SHP77 treated with DMSO at 0.1 percent for 48 hours (cell line): ENCODE measurements around the gene TECTA.
"Not testable (repeated sequence)": the region's sequence is repeated elsewhere in the genome, so short reads cannot be mapped to it uniquely, and the experiment has no call there.

ENCODE experiments used
- DNase-seq: peaks from one replicate; lab custom pipeline; 2025; lab: John Stamatoyannopoulos, UW

The TECTA gene

DNA sequence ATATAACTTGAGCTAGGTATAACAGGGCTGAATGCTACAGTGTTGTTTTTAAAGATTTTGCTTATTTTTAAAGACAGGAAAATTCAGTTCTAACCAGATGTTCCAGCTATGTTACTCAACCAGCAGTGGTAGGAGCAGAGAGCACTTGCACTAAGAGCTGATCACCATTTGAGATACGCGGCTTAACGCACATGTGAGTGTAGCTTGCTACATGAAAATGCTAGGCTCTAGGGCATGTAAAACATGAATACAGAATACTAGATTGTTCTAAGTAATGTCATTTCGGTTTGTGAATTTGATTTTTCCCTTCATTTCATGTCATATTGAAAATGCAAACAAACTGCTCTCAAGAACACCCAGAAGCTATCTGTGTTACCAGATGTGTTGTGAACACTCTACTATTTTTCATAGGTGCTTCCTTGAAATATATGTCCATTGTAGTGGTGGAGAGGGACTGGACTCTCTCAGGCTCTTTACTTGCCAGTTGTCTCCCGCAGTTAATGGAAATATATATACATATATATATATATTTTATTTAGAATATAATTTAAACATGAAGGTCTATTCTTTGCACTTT is 10.8 kb upstream of the TECTA start:
- no peak for DNase-seq

DNA sequence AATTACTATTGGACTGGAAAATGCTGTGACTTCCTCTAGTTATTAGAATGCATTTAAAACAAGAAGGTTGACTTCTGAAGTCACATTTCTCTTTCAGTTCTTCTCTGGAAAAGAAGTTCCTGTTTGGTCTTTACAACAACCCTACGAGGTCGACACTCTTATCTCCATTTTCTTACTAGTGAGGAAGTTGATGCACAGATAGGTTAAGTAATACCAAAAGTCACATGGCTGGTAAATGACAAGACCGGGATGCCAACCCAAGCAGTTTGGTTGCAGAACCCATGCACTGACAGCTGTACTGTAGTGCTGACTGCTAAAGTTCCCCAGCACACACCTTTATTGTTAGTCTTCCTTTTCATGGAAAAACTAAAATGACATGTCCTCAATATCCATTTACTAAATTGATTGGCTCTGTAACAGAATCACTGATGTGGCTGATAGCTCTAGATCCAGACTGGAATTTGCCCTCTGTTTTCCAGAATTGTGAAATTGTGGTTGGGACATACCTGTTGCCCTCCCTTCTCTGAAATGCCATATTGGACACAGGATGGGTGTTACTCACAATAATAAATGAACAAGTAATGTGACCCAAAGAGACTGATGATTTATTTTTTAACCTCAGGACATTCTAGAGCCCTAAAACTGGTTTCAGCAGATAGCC is 9.4 kb upstream of the TECTA start:
- DNase-seq: no peak

DNA sequence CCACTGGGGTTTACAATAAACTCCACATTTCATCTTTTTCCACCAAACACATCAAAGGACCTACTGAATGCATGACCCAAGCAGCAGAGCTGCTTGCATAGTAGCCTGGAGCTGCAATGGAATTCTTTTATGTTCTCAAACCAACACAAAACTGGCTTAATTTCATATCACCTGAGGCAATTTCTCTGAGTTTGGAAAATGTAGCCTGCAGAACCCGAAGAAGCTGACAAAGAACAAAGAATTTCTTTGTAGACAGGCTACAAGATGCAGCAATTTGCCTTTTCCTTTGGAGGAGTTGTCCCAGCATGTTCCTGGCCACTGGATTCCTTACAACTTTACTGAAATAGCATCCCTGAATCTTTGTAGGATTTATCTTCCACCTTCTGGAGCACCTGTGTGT is 5.5 kb upstream of the TECTA start:
- no peak for DNase-seq

DNA sequence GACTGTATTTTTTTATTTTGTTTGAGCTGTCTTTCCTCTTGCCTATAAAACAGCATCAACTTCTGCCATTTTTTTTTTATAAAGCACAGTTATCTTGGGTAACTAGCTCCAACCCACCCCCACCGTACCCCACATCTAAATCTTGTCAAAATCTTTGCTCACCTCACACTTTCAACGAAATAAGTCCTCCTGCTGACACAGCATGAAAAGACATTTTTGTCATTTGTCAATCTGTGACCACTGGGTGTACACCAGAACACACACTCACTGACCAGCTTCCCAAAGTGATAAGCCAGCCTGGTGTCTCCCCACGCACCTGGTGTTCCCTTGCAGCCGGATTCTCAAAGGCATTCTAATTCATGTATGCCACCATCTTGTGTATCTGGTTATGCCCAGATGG is 1.7 kb upstream of the TECTA start:
- DNase-seq: no peak

DNA sequence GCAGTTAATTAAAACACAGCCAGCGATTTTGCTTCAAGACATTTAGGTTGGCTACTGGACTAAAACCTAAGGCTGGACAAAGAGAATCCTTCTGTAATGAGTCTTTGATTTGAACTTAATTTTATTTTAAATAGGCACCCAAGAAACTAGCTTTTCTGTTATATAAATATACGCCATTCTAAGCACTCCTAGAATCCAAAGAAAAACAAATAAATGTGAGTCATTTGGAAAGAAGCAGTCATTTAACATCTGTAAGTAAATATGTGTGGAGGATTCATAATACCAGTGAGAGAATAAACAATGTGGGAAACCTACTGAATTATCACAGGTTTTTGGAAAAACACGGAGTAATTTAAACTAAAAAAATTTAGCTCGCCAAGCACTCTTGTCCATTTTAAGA is 1.2 kb upstream of the TECTA start:
- no peak for DNase-seq

DNA sequence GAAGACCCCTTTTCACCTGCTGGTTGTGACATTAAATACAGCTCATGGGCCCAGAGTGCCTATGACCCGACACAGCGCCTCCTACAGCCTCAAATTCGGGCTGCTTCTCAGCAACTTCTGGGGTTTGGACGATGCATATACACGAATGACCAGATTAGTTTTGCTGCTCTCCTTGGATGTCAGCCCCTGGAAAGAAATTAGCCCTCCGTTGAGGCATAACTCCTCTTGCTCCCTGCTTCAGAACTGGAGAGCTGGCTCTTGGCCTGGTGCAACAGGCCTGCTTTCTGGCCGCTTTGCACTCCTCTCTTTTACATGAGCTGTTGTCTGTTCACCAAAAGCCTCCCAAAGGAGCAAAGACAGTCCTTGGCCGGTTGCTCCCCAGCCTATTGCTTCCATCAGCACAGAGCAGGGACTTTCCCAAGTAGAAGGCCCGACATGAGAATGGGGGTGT is 3.3 kb downstream of the TECTA start:
- no peak for DNase-seq

DNA sequence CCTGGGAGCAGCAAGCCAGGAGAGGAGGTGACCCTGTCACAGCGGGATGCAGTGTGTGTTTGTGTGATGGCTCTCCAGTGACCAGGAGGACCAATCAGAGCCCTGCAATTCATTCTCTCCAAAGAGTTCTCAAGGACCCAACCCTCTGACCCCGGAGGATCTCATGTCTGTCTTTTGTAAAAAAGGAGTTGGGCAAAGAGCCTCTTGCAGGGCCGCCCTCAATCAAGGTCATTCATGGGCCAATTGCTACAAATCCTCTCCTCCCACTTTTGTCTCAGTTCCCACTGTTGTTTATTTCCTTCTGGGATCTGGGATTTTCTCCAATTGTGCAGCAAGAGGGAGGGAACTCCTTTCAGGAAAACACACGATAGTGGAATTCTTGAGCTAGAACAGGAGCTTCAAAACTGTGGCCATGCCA is 4.0 kb downstream of the TECTA start:
- no peak for DNase-seq

DNA sequence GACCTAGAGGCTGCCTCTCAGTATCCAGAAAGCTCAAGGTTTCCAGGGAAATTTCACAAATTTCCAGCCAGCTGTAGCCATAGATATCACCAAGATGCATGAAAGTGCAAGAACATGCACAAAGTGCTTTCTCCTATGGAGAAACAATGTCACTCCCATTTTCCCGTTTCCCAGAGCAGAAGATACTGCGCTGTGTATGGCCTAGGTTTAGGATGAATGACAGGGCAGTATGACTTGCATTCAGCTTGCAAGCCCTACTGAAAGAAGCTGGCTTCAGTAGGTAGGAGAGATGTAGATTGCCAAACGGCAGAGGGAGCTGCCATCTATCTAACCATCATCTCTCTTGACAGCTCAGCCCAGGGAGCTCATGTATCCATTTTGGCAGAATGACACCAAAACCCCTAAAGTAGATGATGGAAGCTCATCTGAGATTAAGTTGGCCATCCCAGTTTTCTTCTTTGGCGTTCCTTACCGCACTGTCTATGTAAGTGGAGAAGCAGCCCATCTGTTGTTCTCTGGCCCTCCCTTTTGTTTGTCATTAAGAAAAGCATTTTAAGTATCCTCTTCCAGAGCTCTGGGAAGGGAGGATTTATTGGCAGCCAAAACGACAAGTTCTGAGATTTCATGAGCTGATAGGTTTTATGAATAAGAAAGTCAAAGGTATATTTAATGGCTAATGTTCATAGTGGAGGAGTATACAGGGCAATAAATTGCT is 4.6 kb downstream of the TECTA start:
- DNase-seq: no peak

DNA sequence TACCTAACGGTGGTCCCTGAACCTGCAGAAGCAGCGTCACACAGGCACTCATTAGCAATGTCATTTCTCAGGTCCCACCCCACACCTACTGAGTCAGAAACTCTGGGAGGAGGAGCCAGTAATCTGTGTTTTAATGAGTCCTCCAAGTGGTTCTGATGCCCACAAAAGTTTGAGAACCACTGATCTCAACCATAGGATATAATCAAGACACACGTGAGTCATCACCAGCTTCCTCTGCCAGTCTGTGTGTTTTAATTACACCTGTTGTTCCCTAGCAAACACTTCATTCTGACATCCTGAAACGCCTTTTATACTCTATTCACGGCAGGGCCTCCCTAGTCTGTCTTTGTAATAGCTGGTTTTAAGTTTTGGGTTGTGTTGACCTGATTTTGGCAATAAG is 5.8 kb downstream of the TECTA start:
- DNase-seq: no peak

DNA sequence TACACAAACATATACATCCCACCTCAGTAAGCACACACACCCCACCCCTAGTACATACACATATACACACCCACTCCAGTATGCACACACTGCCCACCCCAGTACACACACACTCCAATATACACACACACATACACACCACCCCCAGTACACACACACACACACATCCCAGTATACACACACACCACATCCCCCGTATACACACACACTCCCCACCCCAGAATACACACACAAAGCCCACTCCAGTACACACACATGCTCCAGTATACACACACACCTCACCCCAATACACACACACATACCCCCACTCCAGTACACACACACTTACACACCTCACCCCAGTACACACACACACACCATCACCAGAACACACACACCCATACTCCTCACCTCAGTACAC is 7.4 kb downstream of the TECTA start:
- DNase-seq: no peak

DNA sequence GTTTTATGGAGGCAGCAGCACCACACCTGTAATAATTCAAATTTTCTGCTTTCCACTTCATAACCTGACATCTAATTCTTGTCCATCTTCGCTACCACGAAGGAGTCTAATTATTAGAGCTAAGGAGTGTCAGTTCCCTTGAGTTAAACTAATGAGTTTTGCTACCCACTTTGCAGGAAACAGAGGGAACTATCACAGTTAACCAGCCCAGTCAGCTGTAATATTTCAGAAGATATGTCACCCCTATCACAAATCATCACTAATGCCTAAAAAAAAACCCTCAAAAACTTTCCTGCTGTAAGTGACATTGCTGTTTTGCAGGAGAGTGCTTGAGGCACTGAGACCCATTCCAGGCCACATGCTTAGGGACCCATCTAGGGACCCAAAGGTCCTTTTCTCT is 8.4 kb downstream of the TECTA start:
- DNase-seq: no peak

DNA sequence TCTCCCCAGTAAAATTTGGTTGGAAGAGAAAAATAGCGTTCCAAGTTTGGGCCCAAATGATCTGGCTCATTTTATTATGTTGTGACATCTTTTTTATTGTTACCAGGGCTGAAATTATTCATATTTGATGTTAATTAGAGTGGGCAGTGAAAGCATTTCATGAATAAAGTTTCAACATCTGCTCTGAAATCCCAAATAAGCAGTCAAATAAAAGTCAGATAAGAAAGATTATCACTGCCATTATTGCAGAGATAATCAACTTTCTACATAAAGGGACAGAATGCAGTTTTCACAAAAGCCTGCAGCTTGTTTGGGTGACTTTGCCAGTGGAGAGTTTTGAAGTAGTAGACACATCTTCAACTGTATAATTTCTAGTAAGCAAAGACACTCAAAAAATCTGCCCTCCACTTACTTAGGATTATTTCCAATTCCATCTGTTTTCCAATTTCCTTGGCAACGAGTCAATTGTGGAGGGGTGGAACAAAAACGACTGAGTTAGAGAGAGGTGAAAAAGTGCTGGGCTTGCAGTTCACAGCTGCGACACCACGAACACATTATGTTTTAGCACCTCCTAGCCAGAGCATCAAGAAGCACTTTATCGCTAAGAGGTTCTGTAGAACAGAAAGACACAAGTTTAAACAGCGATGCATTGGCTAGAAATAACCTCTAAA is 9.0 kb downstream of the TECTA start:
- DNase-seq: no peak

DNA sequence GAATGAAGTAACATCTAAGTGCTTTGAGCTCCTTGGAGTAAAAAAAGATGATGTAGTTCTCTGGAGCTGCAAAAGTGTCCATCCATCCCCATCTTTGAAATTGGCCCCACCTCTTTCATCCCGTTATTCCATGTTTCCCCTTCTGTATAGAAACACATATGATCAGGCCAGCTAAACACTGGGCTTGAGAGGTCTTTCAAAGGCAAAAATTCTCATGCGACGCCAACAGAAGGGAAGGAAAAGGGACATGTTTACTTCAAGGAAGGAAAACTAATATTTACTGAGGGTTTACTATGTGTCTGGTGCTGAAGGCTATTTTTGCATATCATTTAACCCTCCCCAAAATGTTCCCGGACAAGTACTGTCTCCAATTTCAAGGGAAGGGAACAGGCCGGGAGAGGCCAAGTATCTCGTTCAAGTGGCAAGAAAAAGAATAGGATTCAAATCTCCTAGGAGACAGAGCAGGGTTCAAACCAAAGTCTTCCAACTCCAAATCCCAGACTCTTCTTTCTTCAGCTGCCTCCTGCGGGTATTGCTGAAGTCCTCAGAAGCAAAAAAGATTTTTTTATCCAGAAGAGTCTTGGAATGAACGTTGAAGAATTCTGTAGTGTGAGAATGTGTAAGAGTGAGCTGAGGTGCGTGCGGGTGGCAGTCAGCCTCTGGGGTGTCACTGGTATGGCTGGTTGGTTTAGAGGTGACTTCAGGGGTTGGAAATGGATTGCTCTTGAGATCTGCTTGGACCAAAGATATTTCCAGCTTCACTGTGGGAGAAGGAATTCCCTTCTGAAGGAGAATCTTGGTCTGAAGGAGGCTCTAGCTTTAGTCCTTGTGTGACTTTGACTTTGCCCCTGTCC is 10.1 kb downstream of the TECTA start:
- no peak for DNase-seq

DNA sequence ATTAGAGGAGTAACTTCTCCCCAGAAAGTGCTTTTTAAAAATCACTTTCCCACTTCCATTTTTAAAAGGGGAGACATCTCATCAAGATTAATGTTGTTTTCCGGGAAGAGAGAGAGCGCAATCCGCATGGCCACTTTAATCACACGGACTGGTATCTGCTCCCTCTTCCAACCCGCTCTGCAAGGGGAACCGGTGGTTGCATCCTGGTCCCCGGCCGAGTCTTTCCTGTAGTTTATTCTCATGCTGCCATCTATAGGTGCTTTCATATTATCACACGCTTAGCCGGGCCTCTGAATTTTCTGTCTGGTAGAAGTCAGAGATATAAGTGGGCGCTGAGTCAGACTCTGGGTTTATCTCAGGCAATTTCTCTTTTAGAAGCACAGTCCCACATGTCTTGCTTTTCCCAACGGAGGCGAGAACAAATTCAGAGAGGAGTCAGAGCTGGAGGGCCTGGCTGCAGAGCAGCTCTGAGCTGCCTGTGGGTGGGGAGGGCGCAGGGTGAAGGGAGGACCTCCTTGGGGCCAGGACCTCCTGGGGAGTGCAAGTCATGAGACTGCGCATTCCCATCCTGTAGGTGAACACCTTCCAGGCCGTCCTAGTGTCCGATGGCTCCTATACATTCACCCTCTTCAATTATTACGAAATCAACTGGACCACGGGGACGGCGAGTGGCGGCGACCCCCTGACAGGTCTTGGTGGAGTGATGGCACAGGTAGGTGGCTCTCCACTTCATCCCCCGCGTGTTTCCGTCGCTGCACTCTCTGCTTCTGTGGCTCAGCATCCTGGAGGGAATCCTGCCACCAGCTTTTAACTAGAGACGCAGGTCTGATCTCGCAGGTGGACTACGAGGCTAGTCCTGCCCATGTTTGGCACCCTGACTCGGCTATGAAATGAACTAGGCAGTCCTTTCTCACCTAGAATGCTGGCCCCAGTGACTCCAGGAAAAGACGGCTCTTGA is 11.7 kb downstream of the TECTA start:
- peak; percentile 45 for DNase-seq

DNA sequence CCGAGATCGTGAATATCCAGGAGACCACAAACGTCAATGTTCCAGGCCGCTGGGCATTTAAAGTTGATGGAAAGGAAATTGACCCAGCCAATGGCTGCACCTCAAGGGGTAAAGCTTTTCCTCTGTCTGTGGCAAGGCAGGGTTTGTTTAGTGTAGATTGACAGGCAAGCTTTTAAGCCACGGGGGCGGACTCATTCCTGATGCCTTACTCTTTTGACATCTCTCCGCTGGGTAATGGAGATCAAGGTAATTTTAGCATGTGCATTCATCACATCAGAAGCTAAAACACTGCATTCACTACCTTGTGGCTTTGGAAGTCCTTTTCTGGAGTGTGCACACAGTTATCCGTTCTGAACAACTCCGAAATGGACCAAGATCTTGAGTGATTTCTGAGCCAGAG is 12.6 kb downstream of the TECTA start:
- no peak for DNase-seq

DNA sequence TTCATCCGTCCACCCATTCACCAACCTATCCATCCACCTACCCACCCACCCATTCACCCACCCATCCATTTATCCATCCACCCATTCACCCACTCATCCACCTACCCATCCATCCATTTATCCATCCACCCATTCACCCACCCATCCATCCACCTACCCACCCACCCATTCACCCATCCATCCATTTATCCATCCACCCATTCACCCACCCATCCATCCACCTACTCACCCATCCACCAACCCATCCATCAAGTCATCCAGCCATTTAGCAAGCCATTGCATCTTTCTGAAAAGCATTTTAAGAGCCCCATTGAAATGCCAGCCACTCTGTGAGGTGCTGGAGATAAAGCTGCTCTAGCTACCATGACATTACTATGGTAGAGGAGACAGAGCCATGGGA is 14.0 kb downstream of the TECTA start:
- not testable (repeated sequence) for DNase-seq

DNA sequence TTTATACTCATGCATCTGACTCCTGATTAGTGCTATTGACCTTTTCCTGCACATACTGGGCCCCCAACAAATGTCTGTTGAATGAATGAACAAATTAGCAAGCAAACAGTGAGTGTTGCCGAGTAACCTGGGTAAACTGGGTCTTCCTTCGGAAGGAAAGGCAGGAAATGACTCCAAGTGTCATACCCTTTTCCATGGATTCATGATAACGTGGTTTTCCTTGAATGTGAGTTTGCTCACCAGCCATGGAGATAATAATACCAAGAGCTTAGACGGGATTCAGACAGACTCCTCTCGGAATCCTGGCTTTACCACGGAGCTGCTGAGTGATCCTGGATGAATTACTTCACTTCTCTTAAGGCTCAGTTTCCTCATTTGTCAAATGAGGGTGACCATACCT is 16.7 kb downstream of the TECTA start:
- no peak for DNase-seq

DNA sequence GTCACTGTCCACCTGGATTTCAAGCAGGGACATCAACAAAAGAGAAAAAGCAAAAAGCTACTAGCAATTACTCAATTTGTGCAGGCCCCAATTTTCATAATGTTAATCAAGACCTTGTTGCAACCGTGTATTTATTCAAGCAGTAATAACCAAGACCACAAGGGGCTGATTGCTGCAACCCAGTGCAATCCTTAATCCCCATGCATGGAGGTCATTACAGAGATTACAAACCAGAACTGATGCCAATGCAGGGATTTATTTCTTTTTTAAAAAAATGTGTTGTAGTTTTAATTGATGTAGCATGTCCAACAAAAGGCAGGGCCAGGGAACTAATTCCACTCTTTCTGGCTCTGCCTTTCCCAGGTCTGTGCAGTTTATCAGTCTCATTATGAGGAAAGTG is 18.4 kb downstream of the TECTA start:
- DNase-seq: no peak

DNA sequence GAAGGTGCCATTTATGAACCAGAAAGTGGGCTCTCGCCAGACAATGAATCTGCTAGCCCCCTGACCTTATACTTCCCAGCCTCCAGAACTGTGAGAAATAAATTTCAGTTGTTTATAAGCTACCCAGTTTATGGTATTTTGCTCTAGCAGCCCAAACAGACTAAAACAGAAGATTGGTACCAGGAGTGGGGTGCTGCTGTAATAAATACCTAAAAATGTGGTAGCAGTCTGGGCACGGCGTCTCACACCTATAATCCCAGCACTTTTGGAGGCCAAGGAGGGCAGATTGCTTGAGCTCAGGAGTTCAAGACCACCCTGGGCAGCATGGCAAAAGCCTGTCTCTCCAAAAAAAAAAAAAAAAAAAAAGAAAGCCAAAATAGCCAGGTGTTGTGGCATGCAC is 21.3 kb downstream of the TECTA start:
- DNase-seq: no peak

DNA sequence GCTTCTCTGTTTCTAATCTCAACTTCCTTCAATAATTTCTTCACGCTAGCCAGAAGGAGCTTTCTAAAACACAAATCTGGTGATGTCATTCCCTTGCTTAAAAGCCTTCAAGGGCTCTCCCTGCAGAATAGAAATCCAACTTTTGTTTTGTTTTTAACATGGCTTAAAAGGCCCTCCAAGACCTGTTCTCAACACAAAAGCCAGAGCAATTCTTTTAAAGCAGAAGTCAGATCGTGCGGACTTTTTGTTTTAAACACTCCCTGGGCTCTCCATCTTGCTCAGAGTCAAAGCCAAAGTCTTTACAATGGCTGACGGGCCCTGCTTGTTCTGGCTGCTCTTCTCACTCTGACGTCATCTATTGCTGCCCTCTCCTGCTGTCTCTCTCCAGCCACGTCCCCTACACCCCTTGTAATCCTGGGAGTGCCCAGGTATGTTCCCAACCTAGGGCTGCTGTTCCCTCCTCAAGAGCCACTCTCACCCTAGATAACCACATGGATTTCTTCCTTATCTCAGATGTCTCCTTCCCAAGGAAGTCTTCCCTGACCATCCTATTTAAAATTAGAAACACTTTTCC is 22.5 kb downstream of the TECTA start:
- no peak for DNase-seq

DNA sequence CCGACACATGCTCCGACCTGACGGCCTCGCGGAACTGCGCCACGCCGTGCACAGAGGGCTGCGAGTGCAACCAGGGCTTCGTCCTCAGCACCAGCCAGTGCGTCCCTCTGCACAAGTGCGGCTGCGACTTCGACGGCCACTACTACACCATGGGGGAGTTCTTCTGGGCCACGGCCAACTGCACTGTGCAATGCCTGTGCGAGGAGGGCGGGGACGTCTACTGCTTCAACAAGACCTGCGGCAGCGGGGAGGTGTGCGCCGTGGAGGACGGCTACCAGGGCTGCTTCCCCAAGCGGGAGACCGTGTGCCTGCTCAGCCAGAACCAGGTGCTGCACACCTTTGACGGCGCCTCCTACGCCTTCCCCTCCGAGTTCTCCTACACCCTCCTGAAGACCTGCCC is 26.8 kb downstream of the TECTA start:
- no peak for DNase-seq
